H7 (cell line): Measurements from ENCODE around the gene TMEM62. TPM values are rescaled to one million over a fixed set of nuclear protein-coding genes. Genes with fewer than 3 reads are reported as not detected.
"Not testable (repeated sequence)": the region's sequence is repeated elsewhere in the genome, so short reads cannot be mapped to it uniquely, and the experiment has no call there.

Source experiments
- DNase-seq: peaks from one replicate; pipeline ENCODE4 v3.0.0; 2012
- H3K27me3 ChIP-seq: 2 replicates; pipeline ENCODE4 v1.6.0; 2011; ENCODE audit warnings: mild to moderate bottlenecking, low read length; ENCODE audit not compliant: control insufficient read depth, insufficient read depth
- H3K36me3 ChIP-seq: replicated peaks from 2 replicates; pipeline ENCODE4 v1.5.1; 2011; ENCODE audit warnings: low read length; ENCODE audit not compliant: control insufficient read depth, insufficient read depth
- H3K4me3 ChIP-seq: 2 replicates; pipeline ENCODE4 v1.5.1; 2011; ENCODE audit warnings: low read depth, mild to moderate bottlenecking, control low read depth, low read length, moderate library complexity; ENCODE audit not compliant: insufficient read depth
- total RNA-seq: library from RNA; depleted of rRNA; stranded (reverse); fragments of >200 nt; shearing (Covaris generic); gene quantifications from 2 replicates; pipeline ENCODE4 v1.2.3, GENCODE V29; 2014

Gene TMEM62
- total RNA-seq, 1 experiment from 2014 or later: 1.8 TPM

DNA sequence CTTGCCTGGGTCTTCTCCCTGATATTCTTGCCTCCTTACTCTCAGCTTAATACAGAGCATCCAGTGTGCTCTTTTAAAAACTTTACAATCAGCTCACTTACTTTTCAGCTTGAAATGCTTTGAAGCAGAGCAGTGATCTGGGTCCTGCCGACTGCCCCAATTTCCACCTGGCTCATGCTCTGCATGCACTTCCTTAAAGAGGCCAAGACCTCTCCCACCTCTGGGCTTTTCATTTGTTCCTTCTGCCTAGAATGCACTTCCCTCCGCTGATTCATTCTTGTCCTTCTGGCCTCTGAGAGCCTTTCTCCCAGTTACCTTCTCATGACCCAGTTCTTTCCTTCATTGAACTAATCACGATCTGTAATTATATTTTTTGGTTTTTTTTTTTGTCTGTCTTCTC lies 49.9 kb downstream of the TMEM62 start:
- Histone ChIP-seq H3K4me3 (no peak overlapping the region), H3K36me3 (no peaks in the 10 kb centered on the region), H3K27me3 (no peaks in the 10 kb centered on the region)
- no peak for DNase-seq

DNA sequence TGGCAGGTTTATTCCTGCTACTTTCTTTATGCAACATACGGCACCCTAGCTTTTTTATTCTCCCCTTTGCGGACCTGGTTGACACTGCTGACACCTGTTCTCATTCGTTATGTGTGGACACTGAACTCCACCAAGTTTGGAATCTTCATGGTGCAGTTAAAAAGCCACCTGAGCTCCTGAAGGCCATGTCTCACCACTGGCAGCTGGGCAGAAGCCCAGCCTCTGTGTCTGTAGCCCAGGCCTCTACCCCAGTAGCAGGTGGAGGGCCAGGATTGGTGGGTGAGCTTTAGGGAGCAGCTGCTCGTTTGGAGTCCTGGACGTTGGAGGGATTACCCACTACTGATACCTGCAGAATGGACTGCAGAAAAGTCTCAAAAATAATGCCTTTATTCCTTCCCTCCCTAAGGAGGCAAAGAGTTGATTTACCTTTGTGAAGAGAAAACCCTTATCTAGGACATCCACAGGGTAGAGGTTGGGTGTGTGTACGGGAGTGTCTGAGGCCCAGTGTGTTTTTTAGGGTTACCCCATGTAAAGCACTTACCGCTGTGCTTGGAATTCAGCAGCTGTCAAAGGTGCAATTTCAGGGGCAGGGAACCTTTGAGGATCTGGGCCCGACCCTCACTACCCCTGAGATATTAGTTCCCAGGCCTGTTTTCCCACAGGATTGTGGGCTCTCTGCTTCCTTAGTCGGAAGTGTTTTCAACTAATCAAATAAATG lies 51.2 kb downstream of the TMEM62 start:
- no peaks in the 10 kb centered on the region for H3K36me3 ChIP-seq
- H3K4me3 ChIP-seq: no peak overlapping the region
- DNase-seq: no peak
- H3K27me3 ChIP-seq: no peaks in the 10 kb centered on the region

DNA sequence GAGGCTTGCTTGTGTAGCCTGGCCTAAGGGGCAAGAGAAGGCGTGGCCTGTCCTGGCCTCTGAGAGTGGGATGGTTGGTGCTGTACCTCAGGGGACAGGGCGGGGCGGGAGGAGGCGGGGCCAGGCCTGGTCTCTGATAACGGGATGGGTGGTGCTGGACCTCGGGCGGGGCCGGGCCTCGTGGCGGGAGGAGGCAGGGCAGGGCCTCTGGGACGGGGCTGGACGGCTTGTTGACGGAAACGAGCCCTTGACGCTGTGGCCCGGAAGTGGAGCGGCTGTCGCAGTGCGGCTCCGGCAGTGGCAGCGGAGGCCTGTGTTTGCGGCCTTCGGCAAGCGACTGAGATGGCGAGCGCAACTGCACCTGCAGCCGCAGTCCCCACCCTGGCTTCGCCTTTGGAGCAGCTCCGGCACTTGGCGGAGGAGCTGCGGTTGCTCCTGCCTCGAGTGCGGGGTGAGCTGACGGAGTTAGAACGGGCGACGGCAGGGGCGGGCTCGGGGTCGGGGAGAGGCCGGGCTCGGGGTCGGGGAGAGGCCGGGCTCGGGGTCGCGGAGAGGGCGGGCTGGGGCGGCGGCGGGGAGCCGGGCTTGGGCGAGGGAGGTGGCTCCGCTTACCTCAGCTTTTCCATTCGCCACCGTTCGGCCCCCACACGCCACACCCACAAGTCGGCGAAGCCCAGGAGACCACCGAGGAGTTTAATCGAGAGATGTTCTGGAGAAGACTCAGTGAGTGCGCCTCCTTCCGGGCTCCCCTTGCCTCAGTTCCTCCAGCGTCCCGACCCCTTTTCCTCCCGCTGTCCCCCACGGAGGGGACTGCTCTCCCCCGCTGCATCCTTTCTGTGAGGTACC lies 52.0 kb downstream of the TMEM62 start, which contains the start of gene CCNDBP1:
TSS of gene CCNDBP1 (plus strand) at position 247 of the 846 bp plus-strand sequence. CDS start at position 343, 96 bp downstream.
- H3K36me3 ChIP-seq: no peaks in the 10 kb centered on the region; the same call in 1 of the 2 replicates
- H3K4me3 ChIP-seq: peak within 1 kb of the TSS; percentile 84
- no peaks in the 10 kb centered on the region for H3K27me3 ChIP-seq
- DNase-seq: peak; percentile 98

DNA sequence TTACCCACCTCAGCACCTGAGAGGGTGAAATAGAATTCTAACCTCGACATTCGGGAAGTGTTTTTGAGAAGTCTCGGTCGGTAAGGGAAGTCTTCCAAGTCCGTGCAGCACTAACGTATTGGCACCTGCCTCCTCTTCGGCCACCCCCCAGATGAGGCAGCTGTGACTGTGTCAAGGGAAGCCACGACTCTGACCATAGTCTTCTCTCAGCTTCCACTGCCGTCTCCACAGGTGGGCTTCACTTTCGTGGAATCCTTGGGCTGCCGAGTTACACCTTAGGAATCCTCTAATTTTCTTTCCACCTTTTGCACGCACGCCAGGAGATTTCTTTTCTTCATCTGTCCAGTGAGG lies 52.6 kb downstream of the TMEM62 start:
- H3K36me3 ChIP-seq: no peaks in the 10 kb centered on the region; the same call in 1 of the 2 replicates
- H3K27me3 ChIP-seq: no peaks in the 10 kb centered on the region
- no peak for DNase-seq
- H3K4me3 ChIP-seq: peak overlapping the region; percentile 84

- DNase-seq: peak; percentile 38
- Histone ChIP-seq H3K36me3 (peaks cover 6% of the 10 kb centered on the region), H3K27me3 (no peaks in the 10 kb centered on the region), H3K4me3 (no peak overlapping the region)
These were observed 54.3 kb downstream of the TMEM62 start for GRCh38 chr15:43187544-43188155.

GRCh38 chr15:43189296-43189695 lies 55.9 kb downstream of the TMEM62 start:
- no peak for DNase-seq
- peaks cover 6% of the 10 kb centered on the region for H3K36me3 ChIP-seq
- H3K4me3 ChIP-seq: no peak overlapping the region
- H3K27me3 ChIP-seq: no peaks in the 10 kb centered on the region

DNA sequence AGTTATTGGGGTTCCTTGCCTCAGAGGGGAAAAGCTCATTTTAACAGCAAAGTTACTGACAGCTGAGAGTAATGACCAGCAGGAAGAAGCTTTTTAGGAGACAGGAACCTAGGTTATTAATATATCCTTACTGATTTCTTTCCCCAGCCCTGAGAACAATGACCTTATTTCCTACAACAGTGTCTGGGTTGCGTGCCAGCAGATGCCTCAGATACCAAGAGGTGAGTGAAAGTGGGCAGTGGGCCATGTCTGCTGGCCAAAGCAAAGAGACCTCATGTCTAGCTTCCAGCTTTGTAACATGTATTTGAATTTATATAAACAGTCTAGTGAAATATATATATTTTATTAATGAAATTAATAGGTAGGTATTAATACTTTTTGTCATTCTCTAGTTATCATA lies 56.8 kb downstream of the TMEM62 start:
- H3K27me3 ChIP-seq: no peaks in the 10 kb centered on the region
- H3K36me3 ChIP-seq: peaks cover 6% of the 10 kb centered on the region
- H3K4me3 ChIP-seq: no peak overlapping the region
- no peak for DNase-seq

DNA sequence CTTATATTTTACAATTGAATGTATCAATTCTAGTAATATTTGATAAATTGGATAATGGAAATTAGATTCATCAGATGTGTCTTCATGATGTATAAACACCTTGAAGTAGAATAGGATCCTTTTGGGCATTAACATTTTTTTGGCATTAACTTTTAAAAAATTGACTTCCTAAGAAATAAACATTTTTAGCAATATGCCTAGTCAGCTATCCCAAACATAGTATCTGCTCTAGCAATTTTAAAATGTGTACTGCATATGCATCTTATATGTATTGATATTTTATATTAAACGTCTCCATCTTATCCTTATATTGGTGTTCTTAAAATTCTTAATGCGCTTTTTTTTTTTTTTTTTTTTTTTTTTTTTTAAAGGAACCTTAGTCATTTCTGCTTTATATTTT lies 60.3 kb downstream of the TMEM62 start:
- DNase-seq: no peak
- no peaks in the 10 kb centered on the region for H3K27me3 ChIP-seq
- no peak overlapping the region for H3K4me3 ChIP-seq
- H3K36me3 ChIP-seq: peaks cover 6% of the 10 kb centered on the region

DNA sequence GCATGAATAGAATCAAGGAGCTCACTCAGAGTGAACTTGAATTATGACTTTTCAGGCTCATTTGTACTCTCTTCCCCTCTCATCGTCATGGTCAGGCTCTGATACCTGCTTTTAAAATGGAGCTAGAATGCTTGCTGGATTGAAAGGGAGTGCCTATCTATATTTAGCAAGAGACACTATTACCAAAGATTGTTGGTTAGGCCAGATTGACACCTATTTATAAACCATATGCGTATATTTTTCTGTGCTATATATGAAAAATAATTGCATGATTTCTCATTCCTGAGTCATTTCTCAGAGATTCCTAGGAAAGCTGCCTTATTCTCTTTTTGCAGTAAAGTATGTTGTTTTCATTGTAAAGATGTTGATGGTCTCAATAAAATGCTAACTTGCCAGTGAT lies 61.4 kb downstream of the TMEM62 start:
- Histone ChIP-seq H3K27me3 (no peaks in the 10 kb centered on the region), H3K36me3 (peaks cover 6% of the 10 kb centered on the region), H3K4me3 (no peak overlapping the region)
- no peak for DNase-seq

DNA sequence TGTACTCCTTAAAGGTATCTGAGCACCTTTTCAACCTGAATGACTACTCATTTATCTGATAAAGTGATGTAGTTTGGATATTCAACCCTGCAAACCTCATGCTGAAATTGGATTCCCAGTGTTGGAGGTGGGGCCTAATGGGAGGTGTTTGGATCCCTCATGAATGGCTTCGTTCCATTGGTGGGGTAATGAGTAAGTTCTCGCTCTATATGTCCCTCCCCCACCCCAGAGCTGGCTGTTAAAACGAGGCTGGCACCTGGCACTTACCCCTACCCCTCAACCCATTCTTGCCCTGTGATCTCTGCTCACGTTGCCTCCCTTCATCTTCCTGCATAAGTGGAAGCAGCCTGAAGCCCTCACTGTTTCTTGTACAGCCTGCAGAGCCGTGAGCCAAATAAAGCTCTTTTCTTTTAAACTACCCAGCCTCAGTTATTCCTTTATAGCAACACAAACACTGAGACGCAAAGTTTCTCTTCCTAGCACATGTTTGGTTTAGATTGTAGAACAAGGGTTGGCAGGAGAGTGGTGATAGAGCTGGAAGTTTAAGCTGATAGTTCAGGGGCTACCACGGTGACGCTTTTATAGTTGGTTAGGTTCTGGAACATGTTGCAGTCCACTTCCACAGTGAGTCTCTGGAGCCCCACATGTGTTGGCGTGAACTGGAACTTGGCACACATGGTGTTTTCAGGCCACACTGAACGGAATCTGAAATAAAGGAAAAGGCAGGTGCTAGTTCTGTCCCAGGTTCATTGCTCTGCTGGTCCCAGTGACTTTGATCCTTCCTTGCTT lies 63.6 kb downstream of the TMEM62 start:
- no peaks in the 10 kb centered on the region for H3K27me3 ChIP-seq
- peaks cover 2% of the 10 kb centered on the region; the same call in 1 of the 2 replicates for H3K36me3 ChIP-seq
- no peak overlapping the region for H3K4me3 ChIP-seq
- no peak for DNase-seq

- H3K36me3 ChIP-seq, DNase-seq, H3K27me3 ChIP-seq, H3K4me3 ChIP-seq: not testable (repeated sequence)
These were observed 64.4 kb downstream of the TMEM62 start for GRCh38 chr15:43197773-43198172.

GRCh38 chr15:43198556-43198955 lies 65.2 kb downstream of the TMEM62 start:
- not testable (repeated sequence) for H3K36me3 ChIP-seq, DNase-seq, H3K27me3 ChIP-seq, H3K4me3 ChIP-seq

DNA sequence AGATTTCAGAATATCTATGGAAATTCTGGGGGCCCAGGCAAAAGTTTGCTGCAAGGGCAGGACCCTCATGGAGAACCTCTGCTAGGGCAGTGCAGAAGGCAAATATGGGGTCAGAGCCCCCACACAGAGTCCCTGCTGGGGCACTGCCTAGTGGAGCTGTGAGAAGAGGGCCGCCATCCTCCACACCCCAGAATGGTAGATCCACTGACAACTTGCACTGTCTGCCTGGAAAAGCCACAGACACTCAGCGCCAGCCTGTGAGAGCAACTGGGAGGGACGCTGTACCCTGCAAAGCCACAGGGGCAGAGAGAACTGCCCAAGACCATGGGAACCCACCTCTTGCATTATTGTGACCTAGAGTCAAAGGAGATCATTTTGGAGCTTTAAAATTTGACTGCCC lies 65.6 kb downstream of the TMEM62 start:
- H3K27me3 ChIP-seq: no peaks in the 10 kb centered on the region
- H3K36me3 ChIP-seq: no peaks in the 10 kb centered on the region; the same call in 1 of the 2 replicates
- no peak overlapping the region for H3K4me3 ChIP-seq
- DNase-seq: no peak

- Histone ChIP-seq H3K36me3 (no peaks in the 10 kb centered on the region), H3K4me3 (no peak overlapping the region), H3K27me3 (no peaks in the 10 kb centered on the region)
- no peak for DNase-seq
These were observed 66.6 kb downstream of the TMEM62 start for GRCh38 chr15:43199945-43200488.
